ENCODE results near the gene ZNF432.

DNA sequence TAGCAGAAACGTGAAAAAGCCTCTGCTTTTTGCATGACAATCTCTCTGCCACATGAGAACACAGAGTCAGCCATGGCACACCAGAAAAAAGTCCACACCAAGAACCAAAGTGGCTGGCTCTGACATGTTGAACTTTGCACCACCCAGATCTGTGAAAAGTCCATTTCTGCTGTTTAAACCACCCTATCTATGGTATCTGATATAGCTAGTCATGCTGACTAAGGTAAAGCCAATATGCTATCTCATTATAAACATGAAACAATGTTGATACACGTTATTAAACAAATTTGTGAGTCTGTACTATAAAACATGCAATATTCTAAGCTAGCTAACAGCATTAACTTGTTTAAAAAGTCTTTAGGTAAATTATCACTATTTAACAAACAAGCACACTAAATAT is 21.0 kb upstream of the ZNF432 start:
- TF ChIP-seq POLR2A (IDR thresholded peaks at IDR 0.05; ENCODE audit: low read depth, low read length) (no peak), MAX (IDR thresholded peaks at IDR 0.05; ENCODE audit: insufficient read depth, insufficient read length) (no peak), CTCF (IDR thresholded peaks at IDR 0.05; ENCODE audit: extremely low read depth in 1 of 2, insufficient read depth in 1 of 2, low read depth in 1 of 2, low read length in 2 of 2) (no peak)

All from endothelial cell of umbilical vein (primary cell).